ENCODE results near the gene TMEM131L.
"Not testable (repeated sequence)": the region's sequence is repeated elsewhere in the genome, so short reads cannot be mapped to it uniquely, and the experiment has no call there.

The TMEM131L gene

DNA sequence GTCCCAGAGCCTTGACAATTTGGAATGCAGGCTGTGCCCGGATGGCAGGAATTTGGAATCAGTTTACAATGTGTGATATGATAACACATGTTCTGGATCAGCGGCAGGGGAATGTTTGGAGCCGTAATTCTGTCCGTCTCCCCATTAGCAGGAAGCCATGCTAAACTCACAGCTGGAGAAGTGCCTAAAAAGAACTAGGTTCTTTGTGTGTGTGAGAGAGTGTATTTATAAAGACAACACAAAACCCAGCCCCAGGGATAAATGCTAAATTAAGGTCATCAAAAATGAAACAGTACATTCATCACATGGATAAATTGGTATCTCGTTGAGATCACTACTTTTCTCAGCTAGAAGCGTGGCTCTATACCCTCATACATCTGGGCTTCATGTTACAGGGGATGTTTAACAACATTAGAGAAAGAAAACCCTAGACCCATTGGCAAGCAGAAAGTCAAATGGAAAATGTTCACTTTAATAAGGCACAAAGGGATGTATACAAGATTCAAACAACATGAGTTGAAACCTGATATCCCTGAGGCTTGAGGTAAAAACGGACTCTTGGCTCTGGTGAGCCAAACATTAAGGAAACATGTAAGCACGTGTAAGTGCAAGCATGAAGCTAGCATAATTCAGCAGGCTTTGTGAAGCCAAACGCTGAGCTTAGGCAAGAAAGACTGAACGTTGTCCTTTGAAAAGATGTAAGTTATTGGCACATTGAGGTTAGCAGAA lies 18.0 kb upstream of the TMEM131L start:
- DNase-seq: no peak

DNA sequence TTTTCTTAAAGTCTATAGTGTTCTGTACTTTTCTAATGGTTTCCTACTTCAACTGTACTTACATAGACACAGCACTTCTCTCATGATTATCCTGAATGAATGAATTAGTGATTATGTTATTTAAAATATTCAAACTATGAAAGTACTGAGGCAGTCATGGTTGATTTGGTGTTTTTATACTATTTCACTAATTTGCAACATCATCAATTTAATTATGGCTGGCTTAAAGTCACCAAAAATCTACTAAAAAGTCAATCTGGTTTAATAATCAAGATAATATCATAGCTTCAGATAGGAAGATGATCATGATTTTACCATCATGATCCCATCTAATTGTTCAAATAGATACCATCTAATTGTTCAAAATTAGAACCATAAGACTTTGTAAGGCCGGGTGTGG lies 16.8 kb upstream of the TMEM131L start:
- no peak for DNase-seq

GRCh38 chr4:153450544-153450917 lies 15.6 kb upstream of the TMEM131L start:
- DNase-seq: no peak

DNA sequence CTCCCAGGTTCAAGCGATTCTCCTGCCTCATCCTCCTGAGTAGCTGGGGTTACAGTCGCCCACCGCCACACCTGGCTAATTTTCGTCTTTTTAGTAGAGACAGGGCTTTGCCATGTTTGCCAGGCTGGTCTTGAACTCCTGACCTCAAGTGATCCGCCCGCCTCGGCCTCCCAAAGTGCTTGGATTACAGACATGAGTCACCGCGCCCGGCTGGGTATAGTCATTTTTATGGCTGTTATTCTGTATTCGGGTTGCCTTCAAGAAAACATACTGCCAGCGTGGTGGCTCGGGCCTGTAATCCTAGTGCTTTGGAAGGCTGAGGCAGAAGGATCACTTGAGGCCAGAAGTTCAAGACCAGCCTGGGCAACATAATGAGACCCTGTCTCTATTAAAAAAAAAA lies 15.0 kb upstream of the TMEM131L start:
- not testable (repeated sequence) for DNase-seq

DNA sequence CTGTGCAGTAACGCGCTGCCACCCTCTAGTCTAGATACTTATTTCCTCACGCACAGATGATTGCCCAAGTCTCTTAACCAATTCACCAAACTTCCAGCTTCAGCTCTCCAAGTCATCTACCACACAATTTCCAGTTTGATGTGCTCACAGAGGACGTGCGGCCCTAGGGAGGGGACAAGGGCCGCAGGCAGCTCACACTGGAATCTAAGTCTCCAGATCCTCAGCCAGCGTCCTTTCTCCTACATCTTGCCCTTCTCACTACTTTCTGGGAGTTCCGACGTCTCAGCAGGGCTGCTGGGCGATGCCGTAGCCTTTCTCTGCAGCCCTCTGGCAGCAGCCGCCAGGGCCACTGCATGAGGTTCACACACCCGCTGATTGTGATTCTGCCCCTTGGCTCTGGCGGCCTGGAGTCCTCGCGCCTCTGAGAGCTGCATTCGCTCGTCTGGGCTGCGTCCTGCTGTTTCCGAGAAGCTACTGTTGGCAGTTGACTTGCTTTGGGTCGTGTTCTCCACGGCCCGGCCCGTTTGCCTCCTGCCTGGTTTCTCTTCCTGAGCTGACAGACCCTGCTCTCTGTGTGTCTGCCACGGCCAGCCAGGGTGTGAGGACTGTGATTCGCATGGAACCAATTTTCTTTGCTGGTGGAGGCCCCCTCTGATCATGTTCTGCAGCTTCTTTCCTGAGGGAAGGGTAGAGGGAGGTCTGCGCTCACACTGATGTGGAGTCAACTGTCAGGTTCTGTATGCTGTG lies 14.1 kb upstream of the TMEM131L start:
- no peak for DNase-seq

GRCh38 chr4:153452658-153453378 lies 13.3 kb upstream of the TMEM131L start:
- no peak for DNase-seq

- no peak for DNase-seq
Measured at GRCh38 chr4:153453402-153453801, 12.8 kb upstream of the TMEM131L start.

DNA sequence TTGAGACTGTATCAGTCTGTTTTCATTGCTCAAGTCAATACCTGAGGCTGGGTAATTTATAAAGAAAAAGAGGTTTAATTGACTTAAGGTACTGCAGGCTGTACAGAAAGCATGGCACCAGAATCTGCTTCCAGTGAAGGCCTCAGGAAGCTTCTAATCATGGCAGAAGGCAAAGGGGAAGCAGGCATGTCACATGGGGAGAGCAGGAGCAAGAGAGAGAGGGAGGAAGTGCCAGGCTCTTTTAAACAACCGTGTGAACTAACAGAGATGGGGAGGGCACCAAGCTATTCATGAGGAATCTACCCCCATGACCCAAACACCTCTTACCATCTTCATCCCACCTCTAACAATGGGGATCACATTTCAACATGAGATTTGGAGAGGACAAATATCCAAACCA lies 7.2 kb upstream of the TMEM131L start:
- no peak for DNase-seq

DNA sequence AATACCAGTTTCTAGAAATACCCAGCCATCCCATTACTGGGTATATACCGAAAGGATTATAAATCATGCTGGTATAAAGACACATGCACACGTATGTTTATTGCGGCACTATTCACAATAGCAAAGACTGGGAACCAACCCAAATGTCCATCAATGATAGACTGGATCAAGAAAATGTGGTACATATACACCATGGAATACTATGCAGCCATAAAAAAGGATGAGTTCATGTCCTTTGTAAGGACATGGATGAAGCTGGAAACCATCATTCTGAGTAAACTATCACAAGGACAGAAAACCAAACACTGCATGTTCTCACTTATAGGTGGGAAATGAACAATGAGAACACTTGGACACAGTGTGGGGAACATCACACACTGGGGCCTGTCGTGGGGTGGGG lies 4.6 kb upstream of the TMEM131L start:
- DNase-seq: not testable (repeated sequence)

DNA sequence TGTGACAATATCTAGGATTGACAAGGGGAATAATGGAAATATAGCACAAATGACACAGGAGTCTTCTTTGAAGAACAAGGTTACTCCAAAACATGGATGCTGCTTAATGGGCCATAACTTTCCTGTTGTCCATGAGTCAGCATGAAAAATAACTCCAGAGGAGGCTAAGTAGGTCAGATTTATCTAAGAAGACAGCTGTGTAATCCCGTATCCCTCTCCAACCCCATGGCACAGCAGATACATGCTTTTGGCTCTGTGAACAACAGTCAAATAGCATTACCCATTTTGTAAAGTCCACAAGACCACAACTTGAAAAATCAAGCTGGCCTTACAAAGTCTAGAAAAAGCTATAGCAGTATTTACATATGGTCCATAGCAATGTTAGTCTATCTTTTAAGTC lies 2.1 kb upstream of the TMEM131L start:
- no peak for DNase-seq

- DNase-seq: no peak
Measured at GRCh38 chr4:153465140-153465539, 1.0 kb upstream of the TMEM131L start.

DNA sequence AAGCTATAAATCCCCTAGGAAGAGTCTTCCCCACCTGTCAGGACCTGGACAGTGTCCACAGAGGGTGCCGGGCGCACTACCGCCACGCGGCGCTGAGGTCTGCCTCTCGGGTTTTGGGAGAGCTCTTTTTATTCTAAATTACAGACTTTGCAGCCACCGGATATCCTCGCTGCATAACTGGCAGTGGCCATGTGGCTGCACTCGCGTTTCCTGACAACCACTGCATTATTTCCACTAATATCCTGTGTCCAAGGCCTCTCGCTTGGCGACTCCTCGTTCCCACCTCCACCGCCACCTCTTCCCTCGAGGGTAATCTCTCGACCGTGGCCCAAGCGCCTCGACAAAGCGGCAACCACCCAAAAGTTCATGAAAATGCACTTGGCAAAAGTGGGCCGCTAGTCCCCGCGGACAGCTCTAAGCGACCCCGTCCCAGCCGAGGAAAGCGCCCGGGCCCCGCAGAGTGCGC lies 512 bp upstream of the TMEM131L start:
- no peak for DNase-seq

DNA sequence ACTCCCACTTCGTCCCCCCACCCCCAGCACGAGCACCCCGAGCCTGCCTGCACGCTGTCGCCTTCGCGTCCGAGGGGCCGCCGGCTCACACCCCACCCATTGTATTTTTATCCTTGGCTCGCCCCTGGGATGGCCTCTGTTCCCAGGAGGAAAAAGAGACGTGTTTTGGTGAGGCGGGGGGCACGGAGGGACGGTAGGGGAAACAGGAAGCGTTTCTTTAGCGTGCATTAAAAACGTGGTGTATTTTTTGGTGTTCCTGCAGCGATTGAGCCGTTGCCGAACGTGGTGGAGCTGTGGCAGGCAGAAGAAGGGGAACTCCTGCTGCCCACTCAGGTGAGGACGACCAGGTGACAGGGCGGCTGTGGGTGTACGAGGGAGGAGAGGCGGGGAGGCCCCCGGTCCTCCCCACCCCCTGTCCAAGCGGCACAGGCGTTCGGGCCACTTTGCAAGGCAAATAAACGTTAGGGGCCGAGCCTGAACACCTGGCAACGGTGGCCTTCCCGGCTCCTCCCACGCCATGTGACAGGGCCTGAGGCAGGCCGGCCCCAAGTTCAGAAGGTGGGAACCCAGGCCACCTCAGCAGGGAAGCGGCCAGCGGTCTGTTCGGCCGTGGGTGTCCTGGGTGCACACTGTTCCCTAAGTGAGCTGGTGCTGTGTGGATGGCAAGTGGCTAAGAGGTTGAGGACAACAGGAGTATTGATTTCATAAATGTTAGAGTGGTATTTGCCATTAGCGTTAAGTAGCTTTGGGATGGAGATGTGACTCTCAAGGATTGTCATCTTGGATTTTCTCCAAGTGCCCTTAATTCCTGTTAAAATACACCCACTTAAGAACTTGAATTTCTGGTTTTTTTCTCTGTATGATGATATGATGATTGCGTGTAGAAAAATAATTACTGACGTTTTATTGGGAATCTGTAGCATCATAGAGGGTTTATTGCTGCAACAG lies 1.1 kb downstream of the TMEM131L start:
- DNase-seq: no peak

DNA sequence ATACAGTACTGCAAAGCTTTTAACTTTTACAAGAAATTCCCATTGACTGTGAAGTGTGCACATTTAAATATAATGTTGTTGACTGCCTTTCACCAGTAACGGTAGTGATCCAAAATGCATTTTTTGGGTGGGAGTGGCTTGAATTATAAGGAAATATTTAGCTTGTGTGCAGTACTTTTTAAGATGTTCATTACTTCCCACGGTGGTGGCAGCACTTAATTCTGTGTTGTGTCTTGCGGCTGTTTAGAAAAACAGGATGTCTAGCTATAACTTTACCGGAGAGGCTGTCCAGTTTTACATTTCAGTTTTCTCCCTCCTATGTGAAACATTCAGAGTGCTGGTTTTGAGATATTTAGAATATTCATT lies 1.7 kb downstream of the TMEM131L start:
- DNase-seq: no peak

GRCh38 chr4:153468587-153468986 lies 2.4 kb downstream of the TMEM131L start:
- no peak for DNase-seq

- no peak for DNase-seq
Measured at GRCh38 chr4:153469031-153469430, 2.9 kb downstream of the TMEM131L start.

DNA sequence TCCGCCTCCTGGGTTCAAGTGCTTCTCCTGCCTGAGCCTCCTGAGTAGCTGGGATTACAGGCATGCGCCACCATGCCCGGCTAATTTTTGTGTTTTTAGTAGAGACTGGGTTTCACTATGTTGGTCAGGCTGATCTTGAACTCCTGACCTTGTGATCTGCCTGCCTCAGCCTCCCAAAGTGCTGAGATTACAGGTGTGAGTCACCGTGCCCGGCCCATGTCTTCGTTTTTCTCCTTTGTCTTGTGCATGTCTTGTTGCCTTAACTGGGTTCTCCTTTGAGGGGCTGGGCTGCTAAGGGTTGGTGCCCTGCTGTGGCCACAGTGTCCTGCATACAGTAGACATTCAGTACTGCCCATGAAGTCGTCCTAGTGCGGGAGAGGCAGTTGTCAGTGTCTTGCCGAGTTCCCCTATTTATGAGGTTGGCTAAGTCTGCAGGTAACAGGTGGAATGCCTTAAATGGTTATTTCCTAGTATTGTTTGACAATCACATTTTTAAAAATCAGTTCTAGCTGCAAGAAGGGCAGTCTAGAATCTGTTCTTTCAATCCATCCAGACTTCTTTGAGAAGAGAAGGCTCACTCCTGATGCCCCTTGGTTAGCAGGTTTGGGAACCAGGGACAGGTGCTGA lies 5.0 kb downstream of the TMEM131L start:
- DNase-seq: not testable (repeated sequence)

DNA sequence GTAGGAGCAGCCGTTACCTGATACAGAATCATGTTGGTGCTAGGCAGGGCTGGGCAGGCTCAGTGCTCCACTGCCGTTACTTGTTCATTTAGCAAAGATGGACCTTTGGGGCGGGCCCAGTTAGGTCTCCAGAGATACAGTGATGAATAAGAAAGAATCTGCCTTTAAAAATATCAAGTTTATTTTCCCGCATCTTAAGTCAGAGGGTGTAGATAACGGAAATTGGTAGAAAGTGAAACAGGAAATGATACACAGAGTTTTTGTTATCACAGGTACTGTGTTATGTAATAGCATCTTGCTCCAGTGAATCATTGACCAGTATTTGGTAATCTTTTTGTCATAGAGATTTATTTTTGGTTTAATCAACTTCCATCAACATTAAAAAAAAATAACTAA lies 5.5 kb downstream of the TMEM131L start:
- no peak for DNase-seq

GRCh38 chr4:153472122-153473037 lies 6.2 kb downstream of the TMEM131L start:
- no peak for DNase-seq

GRCh38 chr4:153474251-153474650 lies 8.1 kb downstream of the TMEM131L start:
- DNase-seq: no peak
